HG03280 (cell line): ENCODE measurements around the gene SPATA2.
"Not testable (repeated sequence)": the region's sequence is repeated elsewhere in the genome, so short reads cannot be mapped to it uniquely, and the experiment has no call there.

ENCODE experiments used
- ATAC-seq: cut with Tn5 transposase; IDR thresholded peaks from one replicate; pipeline ENCODE4 v1.9.1; 2021; ENCODE audit warnings: mild to moderate bottlenecking, moderate library complexity; ENCODE audit not compliant: unreplicated experiment

Gene SPATA2

GRCh38 chr20:49863666-49864065 lies 51.7 kb downstream of the SPATA2 start:
- ATAC-seq: no peak

- ATAC-seq: no peak
Observed at GRCh38 chr20:49862607-49863200, 52.6 kb downstream of the SPATA2 start.

GRCh38 chr20:49861232-49861631 lies 54.1 kb downstream of the SPATA2 start:
- ATAC-seq: not testable (repeated sequence)

GRCh38 chr20:49859807-49860206 lies 55.5 kb downstream of the SPATA2 start:
- ATAC-seq: no peak

GRCh38 chr20:49859011-49859410 lies 56.3 kb downstream of the SPATA2 start:
- no peak for ATAC-seq

GRCh38 chr20:49858076-49858585 lies 57.2 kb downstream of the SPATA2 start:
- ATAC-seq: no peak

- no peak for ATAC-seq
Observed at GRCh38 chr20:49856904-49857303, 58.4 kb downstream of the SPATA2 start.

GRCh38 chr20:49854190-49854875 lies 61.0 kb downstream of the SPATA2 start:
- no peak for ATAC-seq

- no peak for ATAC-seq
Observed at GRCh38 chr20:49853640-49854039, 61.7 kb downstream of the SPATA2 start.
